VCaP (cell line): ENCODE results near the gene LRRC1.
"Not testable (repeated sequence)": the region's sequence is repeated elsewhere in the genome, so short reads cannot be mapped to it uniquely, and the experiment has no call there.

ENCODE experiments used
- H3K27ac ChIP-seq: fragments of 450-650 bp; 2 replicates; pipeline ENCODE4 v1.5.1; 2017
- TF ChIP-seq, protein P1 (sequence below): fragments of 450-650 bp; conservative IDR thresholded peaks from 2 replicates; pipeline ENCODE4 v1.5.1; 2017; ENCODE audit warnings: mild to moderate bottlenecking, moderate library complexity

The LRRC1 gene

DNA sequence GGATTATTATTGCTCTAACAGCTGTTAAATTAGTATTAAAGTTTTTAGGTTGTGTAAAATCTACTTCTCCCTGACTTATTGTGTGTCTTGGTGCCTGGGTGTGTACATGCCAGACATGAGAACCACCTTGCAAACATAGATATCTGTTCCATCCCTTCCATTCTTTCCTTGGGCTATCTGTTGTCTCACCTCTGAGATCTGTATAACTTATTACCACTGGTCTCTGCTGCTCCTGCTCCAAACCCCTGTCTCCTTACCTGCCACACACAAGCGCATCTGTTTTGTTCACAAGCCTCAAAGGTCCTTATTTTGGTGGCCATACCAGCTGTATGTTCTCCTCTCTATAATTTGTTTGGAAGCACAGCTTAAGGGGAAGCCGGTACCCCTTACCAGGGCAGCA lies 2.5 kb downstream of the LRRC1 start:
- TF ChIP-seq, protein P1, sequence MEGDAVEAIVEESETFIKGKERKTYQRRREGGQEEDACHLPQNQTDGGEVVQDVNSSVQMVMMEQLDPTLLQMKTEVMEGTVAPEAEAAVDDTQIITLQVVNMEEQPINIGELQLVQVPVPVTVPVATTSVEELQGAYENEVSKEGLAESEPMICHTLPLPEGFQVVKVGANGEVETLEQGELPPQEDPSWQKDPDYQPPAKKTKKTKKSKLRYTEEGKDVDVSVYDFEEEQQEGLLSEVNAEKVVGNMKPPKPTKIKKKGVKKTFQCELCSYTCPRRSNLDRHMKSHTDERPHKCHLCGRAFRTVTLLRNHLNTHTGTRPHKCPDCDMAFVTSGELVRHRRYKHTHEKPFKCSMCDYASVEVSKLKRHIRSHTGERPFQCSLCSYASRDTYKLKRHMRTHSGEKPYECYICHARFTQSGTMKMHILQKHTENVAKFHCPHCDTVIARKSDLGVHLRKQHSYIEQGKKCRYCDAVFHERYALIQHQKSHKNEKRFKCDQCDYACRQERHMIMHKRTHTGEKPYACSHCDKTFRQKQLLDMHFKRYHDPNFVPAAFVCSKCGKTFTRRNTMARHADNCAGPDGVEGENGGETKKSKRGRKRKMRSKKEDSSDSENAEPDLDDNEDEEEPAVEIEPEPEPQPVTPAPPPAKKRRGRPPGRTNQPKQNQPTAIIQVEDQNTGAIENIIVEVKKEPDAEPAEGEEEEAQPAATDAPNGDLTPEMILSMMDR = no peak
- H3K27ac ChIP-seq = peak overlapping the region; percentile 82

DNA sequence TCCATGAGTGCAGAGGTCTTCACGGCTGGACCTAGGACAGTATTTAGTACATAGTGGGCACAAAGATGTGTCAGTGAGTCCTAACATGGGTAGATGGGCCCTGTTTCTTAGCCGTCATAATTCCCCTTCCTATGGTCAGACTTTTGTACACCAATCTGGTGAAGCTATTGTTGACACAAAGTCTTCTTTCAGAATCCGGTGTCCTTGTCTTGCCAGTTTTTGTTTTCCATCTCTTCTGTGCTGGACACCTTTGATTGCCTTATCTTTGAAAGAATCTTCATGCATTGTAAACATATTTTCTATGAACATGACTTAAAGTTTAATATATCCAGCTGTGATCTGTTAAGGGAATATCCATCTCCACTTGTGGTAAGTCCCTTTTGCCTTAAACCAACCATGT lies 4.5 kb downstream of the LRRC1 start:
- TF ChIP-seq, protein P1 = no peak
- no peak overlapping the region for H3K27ac ChIP-seq

DNA sequence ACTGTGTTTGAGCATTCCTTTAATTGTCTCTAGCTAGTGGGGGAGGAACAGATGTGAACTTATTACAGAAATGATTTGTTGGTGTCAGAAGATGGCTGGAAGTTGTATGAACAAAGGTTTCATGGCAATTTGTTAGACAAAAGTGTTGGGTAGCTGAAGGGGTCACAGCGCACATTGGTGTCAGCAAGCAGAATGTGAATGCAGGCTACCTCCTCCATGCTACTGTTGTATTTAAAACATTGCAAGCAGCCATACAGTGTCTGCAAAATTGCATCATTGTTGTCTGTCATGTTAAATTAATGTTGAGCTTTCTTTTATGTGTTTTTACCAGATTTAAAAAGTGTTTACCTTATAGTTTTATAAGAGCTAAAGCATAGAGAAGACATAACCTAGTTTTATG lies 6.2 kb downstream of the LRRC1 start:
- H3K27ac ChIP-seq = no peak overlapping the region
- TF ChIP-seq, protein P1 = no peak

DNA sequence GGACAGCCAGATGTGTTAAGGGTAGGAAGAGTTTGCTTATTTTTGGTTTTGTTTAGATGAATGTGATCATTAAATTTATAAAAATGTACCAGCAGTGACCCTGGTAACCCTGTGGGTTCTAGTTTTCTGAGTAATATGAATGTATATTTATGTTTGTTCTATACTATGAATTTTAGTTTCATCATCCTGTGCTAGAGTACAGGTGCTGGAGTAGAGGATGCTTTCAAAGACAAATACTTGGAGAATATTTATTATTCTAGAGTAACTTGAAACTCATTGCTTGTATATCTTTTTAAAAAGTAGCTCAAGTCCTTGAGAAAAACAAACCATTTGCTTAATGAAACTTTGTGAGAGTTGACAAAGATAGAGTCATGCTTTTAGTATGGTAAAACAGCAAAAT lies 7.8 kb downstream of the LRRC1 start:
- TF ChIP-seq, protein P1 = no peak
- H3K27ac ChIP-seq = no peak overlapping the region

DNA sequence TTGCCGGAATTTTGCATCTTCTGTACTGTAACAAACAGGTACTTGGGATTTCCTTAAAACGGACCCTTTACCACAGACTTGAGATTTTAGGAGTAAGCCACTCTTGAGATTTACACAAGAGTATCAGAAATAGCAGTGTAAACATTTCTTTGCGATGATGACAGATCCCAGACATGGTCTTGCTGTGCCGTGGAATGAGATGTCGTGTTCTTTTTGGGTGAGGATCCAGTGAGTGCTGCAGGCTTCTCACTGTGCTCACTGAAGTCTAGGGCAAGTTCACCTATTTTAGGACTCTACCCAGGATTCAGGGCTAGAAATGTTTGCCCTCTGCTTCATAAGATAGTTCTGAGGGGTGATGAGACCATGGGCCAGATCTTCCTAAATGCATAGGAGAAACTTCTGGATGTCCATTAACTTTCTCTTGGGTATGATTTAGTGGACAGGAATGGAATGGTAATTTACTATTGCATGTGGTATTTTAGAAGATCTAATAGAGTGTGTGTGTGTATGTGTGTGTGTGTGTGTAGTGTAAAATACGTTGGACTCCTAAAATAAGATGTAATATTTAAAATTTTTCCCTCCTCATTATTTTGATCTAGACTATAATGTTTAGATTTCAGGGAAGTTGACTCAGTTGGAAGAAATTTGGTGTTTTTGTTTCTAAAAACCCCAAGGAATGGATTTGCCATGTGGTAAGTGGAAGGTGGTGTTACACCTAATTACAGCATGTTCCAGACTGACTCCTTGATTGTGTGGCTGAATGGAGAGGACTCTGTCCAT lies 8.5 kb downstream of the LRRC1 start:
- TF ChIP-seq, protein P1 = no peak
- H3K27ac ChIP-seq = no peak overlapping the region

DNA sequence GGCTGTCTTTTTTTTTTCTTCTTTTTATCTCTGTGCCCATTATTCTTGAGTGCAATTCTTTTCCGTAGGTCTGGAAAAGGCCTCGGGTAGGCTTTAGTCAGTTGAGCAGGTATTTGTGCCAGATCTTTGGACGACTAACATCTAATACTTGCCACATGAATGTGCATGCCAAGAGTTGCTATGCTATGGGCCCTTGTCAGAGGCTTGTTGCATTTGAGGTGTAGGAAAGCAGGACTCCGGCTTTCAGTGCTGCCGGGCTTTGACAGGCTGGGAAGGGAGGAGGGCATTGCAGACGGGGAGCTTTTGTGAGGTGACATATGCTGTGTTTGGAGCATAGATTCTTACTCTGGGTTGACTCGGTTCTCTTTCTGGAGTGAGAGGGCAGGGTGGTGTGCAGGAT lies 10.2 kb downstream of the LRRC1 start:
- H3K27ac ChIP-seq = no peak overlapping the region
- TF ChIP-seq, protein P1 = no peak

DNA sequence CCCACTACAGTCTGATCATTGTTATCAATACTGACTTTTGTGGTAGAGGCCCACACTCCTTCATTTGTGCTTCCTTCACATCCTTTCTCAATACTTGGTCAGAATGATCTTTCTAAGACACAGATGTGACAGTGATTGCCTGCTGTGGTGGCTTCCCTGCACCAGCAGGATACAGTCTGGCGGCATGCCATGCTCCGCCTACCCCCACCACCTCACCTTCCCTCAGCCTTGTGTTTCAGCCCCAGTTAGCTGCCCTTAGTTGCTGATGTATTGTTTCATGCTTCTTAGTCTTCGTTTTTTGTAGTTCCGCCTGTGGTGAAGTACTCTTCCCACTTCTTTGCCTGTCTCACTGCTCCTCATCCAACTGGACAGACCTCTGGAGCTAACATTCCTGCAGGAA lies 10.9 kb downstream of the LRRC1 start:
- no peak overlapping the region for H3K27ac ChIP-seq
- TF ChIP-seq, protein P1 = no peak

DNA sequence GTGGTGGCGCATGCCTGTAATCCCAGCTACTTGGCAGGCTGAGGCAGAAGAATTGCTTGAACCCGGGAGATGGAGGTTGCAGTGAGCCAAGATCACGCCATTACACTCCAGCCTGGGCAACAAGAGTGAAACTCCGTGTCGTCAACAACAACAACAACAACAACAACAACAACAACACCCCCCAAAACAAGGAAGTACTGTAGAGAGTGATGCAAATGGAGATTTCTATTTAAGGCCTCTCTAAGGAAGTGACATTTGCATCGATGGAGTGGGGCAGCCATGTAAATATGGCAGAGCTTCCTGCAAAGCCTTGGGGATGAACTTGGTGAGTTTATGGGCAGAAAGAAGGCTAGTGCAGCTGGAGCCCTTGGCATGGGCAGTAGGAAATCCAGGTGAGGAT lies 12.8 kb downstream of the LRRC1 start:
- not testable (repeated sequence) for H3K27ac ChIP-seq
